Upper lobe of left lung (tissue), 6 donors: ENCODE measurements around the gene STX8. TPM values are rescaled to one million over a fixed set of nuclear protein-coding genes. Genes with fewer than 3 reads are reported as not detected.

Source experiments
- ATAC-seq, 2 donors: fragments of 200-7000 bp; cut with Tn5 transposase; one replicate each; pipeline ENCODE4 v1.9.1; 2022; ENCODE audit warnings: mild to moderate bottlenecking in 2 of 2, moderate library complexity in 2 of 2; ENCODE audit not compliant: low FRiP score in 2 of 2
- DNase-seq, 2 donors: peaks; one replicate each; pipeline ENCODE4 v3.0.0-alpha.2; 2019 to 2020
- H3K27ac ChIP-seq, 4 donors: fragments of 200-600 bp; sonication (generic); one replicate each; pipeline ENCODE4 v1.5.1; 2016 to 2019
- H3K27me3 ChIP-seq, 4 donors: fragments of 200-600 bp; sonication (generic); one replicate each; pipeline ENCODE4 v1.5.1; 2017 to 2019
- H3K36me3 ChIP-seq, 4 donors: fragments of 200-600 bp; sonication (generic); one replicate each; pipeline ENCODE4 v1.5.1; 2016 to 2019
- H3K4me1 ChIP-seq, 4 donors: fragments of 200-600 bp; sonication (generic); one replicate each; pipeline ENCODE4 v1.5.1; 2018 to 2019
- H3K4me3 ChIP-seq, 4 donors: fragments of 200-600 bp; sonication (generic); one replicate each; pipeline ENCODE4 v1.5.1; 2017 to 2019; ENCODE audit warnings: mild to moderate bottlenecking in 2 of 4, moderate library complexity in 1 of 4
- H3K9me3 ChIP-seq, 4 donors: fragments of 200-600 bp; sonication (generic); one replicate each; pipeline ENCODE4 v1.5.1; 2018 to 2019
- EP300 ChIP-seq, 4 donors: sonication (generic); formaldehyde crosslinking; IDR thresholded peaks; one replicate each; pipeline ENCODE4 v1.5.1; 2017; ENCODE audit warnings: antibody characterized with exemption in 4 of 4, control low read depth in 2 of 4
- POLR2A ChIP-seq, 4 donors: fragments of 450-650 bp; IDR thresholded peaks; one replicate each; pipeline ENCODE4 v1.5.1; 2016 to 2017; ENCODE audit warnings: antibody characterized with exemption in 4 of 4, mild to moderate bottlenecking in 2 of 4
- POLR2AphosphoS5 ChIP-seq, 2 donors: sonication (generic); formaldehyde crosslinking; IDR thresholded peaks; one replicate each; pipeline ENCODE4 v1.5.1; 2017; ENCODE audit warnings: antibody characterized with exemption in 2 of 2
- WGBS, 2 donors: methylation state at CpG; one replicate each; pipeline ENCODE4 v1.1.5; 2017 to 2018; 5-methylcytosine and 5-hydroxymethylcytosine counted together
- total RNA-seq, 6 donors: library from RNA; depleted of rRNA in 4 of 6; stranded (reverse); fragments of >200 nt in 4 of 6; gene quantifications; one replicate each; pipeline versions ENCODE4 v1.1.0 to v1.2.1, GENCODE V29; 2016 to 2021
- TF ChIP-seq, protein P1 (sequence below), 6 experiments: fragments of 450-650 bp in 4 of 6; fragments of 200-600 bp in 2 of 6; sonication (generic) in 2 of 6; IDR thresholded peaks; one replicate each; pipeline ENCODE4 v1.5.1; 2016 to 2019; ENCODE audit warnings: antibody characterized with exemption in 6 of 6
- donor health status: DM: no; HTN: no; CAD: no; lungs with moderate emphysema.
- donor health status: DM: no; HTN: yes; CAD: no; lungs with severe emphysema.

STX8 gene
- total RNA-seq, 6 donors from 2014 or later = 39.2 to 138 (median 52.3) TPM

DNA sequence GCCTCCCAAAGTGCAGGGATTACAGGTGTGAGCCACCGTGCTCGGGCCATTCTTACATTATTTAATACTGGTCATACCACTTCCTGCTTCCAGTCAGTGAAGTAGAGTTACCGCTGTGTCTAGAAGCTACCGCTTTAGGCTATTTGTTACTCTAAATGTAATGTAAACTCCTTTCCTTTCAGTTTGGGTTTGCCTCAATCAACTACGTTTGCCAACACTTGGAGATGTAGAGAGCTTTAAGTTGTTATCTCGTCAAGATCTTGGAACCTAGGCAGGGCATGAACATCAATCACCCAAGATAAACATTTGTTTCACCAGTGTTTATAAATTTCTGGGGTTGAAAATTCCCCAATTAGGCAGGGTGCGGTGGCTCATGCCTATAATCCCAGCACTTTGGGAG lies 275.9 kb downstream of the STX8 start:
- Histone ChIP-seq H3K4me1 (no peaks in the 10 kb centered on the region), H3K27me3 (no peaks in the 10 kb centered on the region), H3K27ac (no peak overlapping the region), H3K36me3 (no peaks in the 10 kb centered on the region), H3K4me3 (no peak overlapping the region), H3K9me3 (no peaks in the 10 kb centered on the region)
- WGBS, 2 donors = 67 to 71% methylated on average over 7 of the region's 7 CpGs
- no peak for DNase-seq
- no peak for ATAC-seq
- TF ChIP-seq POLR2A (IDR thresholded peaks at IDR 0.05) = no peak
- no peak for TF ChIP-seq EP300 (IDR thresholded peaks at IDR 0.05)
- no peak for TF ChIP-seq POLR2AphosphoS5 (IDR thresholded peaks at IDR 0.05)
- TF ChIP-seq, protein P1, sequence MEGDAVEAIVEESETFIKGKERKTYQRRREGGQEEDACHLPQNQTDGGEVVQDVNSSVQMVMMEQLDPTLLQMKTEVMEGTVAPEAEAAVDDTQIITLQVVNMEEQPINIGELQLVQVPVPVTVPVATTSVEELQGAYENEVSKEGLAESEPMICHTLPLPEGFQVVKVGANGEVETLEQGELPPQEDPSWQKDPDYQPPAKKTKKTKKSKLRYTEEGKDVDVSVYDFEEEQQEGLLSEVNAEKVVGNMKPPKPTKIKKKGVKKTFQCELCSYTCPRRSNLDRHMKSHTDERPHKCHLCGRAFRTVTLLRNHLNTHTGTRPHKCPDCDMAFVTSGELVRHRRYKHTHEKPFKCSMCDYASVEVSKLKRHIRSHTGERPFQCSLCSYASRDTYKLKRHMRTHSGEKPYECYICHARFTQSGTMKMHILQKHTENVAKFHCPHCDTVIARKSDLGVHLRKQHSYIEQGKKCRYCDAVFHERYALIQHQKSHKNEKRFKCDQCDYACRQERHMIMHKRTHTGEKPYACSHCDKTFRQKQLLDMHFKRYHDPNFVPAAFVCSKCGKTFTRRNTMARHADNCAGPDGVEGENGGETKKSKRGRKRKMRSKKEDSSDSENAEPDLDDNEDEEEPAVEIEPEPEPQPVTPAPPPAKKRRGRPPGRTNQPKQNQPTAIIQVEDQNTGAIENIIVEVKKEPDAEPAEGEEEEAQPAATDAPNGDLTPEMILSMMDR (IDR thresholded peaks at IDR 0.05) = no peak

DNA sequence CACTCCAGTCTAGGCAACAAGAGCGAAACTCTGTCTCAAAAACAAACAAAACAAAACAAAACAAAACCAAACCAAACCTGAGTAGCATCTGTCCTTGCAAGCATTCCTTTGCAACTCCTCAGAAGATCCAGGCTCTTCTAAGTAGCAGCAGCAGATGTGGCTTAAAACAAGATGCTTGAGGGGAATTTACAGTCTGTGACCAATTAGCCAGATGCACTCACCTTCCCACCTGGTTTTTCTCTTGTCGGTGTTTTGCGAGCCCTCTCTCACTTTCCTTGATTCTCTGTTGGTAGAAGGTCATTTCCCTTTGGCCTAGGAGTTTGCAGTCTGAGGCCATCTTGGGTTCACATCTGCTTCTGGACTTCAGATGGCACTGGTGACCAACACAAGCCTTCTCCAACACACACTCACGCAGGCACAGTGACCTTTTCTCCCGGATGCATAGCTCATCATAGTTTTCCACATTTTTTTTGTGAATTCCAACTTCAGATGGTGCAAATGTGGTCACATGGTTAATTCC lies 276.8 kb downstream of the STX8 start:
- H3K27me3 ChIP-seq = no peaks in the 10 kb centered on the region
- ATAC-seq (no peak), DNase-seq (no peak)
- H3K36me3 ChIP-seq = no peaks in the 10 kb centered on the region
- H3K27ac ChIP-seq = no peak overlapping the region
- TF ChIP-seq POLR2AphosphoS5 (IDR thresholded peaks at IDR 0.05) = no peak
- TF ChIP-seq, protein P1 (IDR thresholded peaks at IDR 0.05) = no peak
- no peak for TF ChIP-seq EP300 (IDR thresholded peaks at IDR 0.05)
- TF ChIP-seq POLR2A (IDR thresholded peaks at IDR 0.05) = no peak
- H3K4me1 ChIP-seq = no peaks in the 10 kb centered on the region
- WGBS, 2 donors = 75 to 95% methylated on average over 5 of the region's 5 CpGs
- H3K4me3 ChIP-seq = no peak overlapping the region
- no peaks in the 10 kb centered on the region for H3K9me3 ChIP-seq

DNA sequence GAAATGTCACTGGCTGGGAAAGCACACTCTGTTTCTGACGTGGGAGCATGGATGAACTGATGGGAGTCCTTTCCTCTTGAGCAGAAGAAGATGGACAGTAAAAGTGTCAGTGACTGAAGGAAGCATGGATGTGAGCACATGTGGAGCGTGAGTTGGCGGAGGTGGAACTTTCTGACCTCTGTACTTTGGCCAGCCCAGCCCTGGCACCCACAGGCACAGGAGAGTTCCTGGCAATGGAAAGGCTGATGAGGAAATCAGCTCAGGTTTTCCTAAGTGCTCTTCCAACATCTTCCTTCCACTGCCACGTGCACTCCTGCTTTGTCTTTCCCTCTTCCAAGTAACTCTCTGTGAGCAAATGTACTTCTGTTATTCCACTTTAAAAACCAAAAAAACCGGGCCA lies 277.5 kb downstream of the STX8 start:
- Histone ChIP-seq H3K4me3 (no peak overlapping the region), H3K27me3 (no peaks in the 10 kb centered on the region), H3K9me3 (no peaks in the 10 kb centered on the region), H3K4me1 (no peaks in the 10 kb centered on the region), H3K36me3 (no peaks in the 10 kb centered on the region), H3K27ac (no peak overlapping the region)
- TF ChIP-seq, protein P1 (IDR thresholded peaks at IDR 0.05) = no peak
- no peak for TF ChIP-seq POLR2A (IDR thresholded peaks at IDR 0.05)
- TF ChIP-seq EP300 (IDR thresholded peaks at IDR 0.05) = no peak
- no peak for TF ChIP-seq POLR2AphosphoS5 (IDR thresholded peaks at IDR 0.05)
- DNase-seq (no peak), ATAC-seq (no peak)
- 88 to 90% methylated on average over 5 of the region's 5 CpGs for WGBS, 2 donors

DNA sequence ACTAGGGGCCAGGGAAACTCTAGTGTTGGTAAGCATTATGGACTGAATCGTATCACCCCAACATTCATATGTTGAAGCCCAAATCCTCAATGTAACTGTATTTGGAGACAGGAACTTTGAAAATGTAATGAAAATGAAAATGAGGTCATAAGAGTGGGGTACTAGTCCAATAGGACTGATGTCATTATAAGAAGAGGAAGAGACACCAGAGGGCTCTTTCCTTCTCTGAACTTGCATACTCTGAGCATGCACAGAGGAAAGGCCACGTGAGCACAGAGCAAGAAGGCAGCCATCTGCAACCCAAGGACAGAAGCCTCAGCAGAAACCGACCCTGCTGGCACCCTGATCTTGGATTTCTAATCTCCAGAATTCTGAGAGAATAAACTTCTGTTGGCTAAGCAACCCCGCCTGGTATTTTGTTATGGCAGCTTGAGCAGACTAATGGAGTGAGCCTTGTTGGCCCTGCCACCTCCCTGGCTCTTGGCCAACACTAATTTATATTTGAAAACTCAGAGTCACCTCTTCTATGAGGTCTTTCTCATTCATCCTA lies 280.9 kb downstream of the STX8 start:
- 78 to 85% methylated on average over 4 of the region's 4 CpGs for WGBS, 2 donors
- DNase-seq (no peak), ATAC-seq (no peak)
- Histone ChIP-seq H3K9me3 (no peaks in the 10 kb centered on the region), H3K4me1 (peaks cover 0 to 9% (median 2%) of the 10 kb centered on the region in 4 donors), H3K27me3 (no peaks in the 10 kb centered on the region), H3K4me3 (no peak overlapping the region), H3K27ac (no peak overlapping the region), H3K36me3 (no peaks in the 10 kb centered on the region)
- TF ChIP-seq POLR2AphosphoS5 (IDR thresholded peaks at IDR 0.05) (no peak), EP300 (IDR thresholded peaks at IDR 0.05) (no peak), POLR2A (IDR thresholded peaks at IDR 0.05) (no peak)
- TF ChIP-seq, protein P1 (IDR thresholded peaks at IDR 0.05) = no peak

DNA sequence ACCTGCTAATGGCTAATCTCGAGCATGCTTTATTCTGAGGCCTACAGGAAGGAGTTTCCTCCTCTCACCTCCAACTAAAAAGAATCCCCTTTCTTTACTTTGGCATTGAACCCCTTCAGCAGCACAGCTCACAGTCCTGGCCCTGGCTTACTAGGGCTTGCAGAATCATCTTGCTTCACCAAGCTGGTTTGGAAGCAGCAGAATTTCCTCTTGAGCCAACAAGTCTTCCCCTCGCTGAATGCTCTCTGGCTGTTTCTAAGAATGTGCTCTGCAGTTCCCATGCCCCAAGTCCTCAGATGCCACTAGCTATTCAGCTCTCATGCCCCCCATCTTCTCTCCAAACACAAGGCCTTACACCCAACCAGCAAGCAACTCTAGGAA lies 283.1 kb downstream of the STX8 start:
- H3K4me1 ChIP-seq = peaks cover 0 to 9% (median 2%) of the 10 kb centered on the region in 4 donors
- DNase-seq (no peak), ATAC-seq (no peak)
- H3K9me3 ChIP-seq = no peaks in the 10 kb centered on the region
- 68 to 76% methylated on average over 2 of the region's 2 CpGs for WGBS, 2 donors
- H3K27me3 ChIP-seq = no peaks in the 10 kb centered on the region
- no peak for TF ChIP-seq EP300 (IDR thresholded peaks at IDR 0.05)
- TF ChIP-seq POLR2A (IDR thresholded peaks at IDR 0.05) = no peak
- TF ChIP-seq, protein P1 (IDR thresholded peaks at IDR 0.05) = peak in 1 of 6 experiments; percentile 12
- H3K4me3 ChIP-seq = no peak overlapping the region
- H3K27ac ChIP-seq = peak overlapping the region in 1 of 4 donors; percentile 14
- no peaks in the 10 kb centered on the region for H3K36me3 ChIP-seq
